Peyer's patch (tissue), 4 donors: Measurements from ENCODE around the gene PXN.

ENCODE experiments used
- CTCF ChIP-seq, 6 experiments: fragments of 450-650 bp in 4 of 6; fragments of 200-600 bp in 2 of 6; sonication (generic) in 1 of 6; IDR thresholded peaks; one replicate each; pipeline ENCODE4 v1.5.1; 2017 to 2019; ENCODE audit warnings: antibody characterized with exemption in 6 of 6, mild to moderate bottlenecking in 3 of 6, moderate library complexity in 1 of 6
- POLR2A ChIP-seq, 2 donors: fragments of 450-650 bp; IDR thresholded peaks; one replicate each; pipeline ENCODE4 v1.5.1; 2017; ENCODE audit warnings: antibody characterized with exemption in 2 of 2, mild to moderate bottlenecking in 2 of 2, moderate library complexity in 2 of 2

- TF ChIP-seq CTCF (IDR thresholded peaks at IDR 0.05) (no peak), POLR2A (IDR thresholded peaks at IDR 0.05) (no peak)
Measured at GRCh38 chr12:120262852-120263747, 2.4 kb downstream of the PXN start.
